Measurements from ENCODE around the gene LRFN5.

- TF ChIP-seq CTCF (IDR thresholded peaks at IDR 0.05) (no peak), POLR2A (IDR thresholded peaks at IDR 0.05) (no peak)
Measured at GRCh38 chr14:41905394-41905964, 298.8 kb downstream of the LRFN5 start.
